ENCODE measurements around the gene EDDM3A.

The EDDM3A gene

DNA sequence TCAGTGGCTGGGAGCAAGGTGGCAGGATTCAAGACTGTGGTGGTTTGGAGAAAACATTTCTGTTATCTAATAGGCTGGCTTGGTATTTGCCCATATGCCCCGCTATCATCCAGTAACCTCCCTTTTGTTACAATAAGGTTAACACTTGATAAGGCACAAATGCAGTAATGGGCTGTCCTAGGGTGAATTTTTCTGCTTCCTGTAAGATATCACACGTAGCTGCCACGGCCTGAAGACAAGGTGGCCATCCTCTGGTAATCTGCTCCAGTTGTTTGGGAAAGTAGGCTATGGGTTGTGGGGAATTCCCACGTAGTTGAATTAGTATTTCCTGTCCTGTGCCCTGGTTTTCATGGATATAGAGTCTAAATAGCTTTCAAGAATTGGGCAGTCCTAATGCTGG, 34.0 kb upstream of the EDDM3A start:
- Histone ChIP-seq H2AFZ (ENCODE audit: low read length) (no peak overlapping the region), H3K4me2 (ENCODE audit: low read depth, low read length, poor library complexity, severe bottlenecking) (no peak overlapping the region), H4K20me1 (ENCODE audit: insufficient read depth, low read length, poor library complexity, severe bottlenecking) (no peaks in the 10 kb centered on the region), H3K4me1 (ENCODE audit: insufficient read depth, low read length, poor library complexity, severe bottlenecking) (no peaks in the 10 kb centered on the region), H3K4me3 (ENCODE audit: low read length, poor library complexity, severe bottlenecking) (no peak overlapping the region), H3K27me3 (ENCODE audit: insufficient read depth, low read length, poor library complexity, severe bottlenecking) (no peaks in the 10 kb centered on the region), H3K79me2 (ENCODE audit: insufficient read depth, low read length) (no peaks in the 10 kb centered on the region), H3K36me3 (ENCODE audit: insufficient read depth, low read length) (no peaks in the 10 kb centered on the region), H3F3A (ENCODE audit: low read depth) (no peaks in the 10 kb centered on the region), H3K9me2 (replicated peaks; ENCODE audit: low read depth, low read length) (no peaks in the 10 kb centered on the region), H3K9ac (ENCODE audit: low read depth, low read length, poor library complexity, severe bottlenecking) (no peak overlapping the region), H3K9me3 (ENCODE audit: insufficient read depth, low read depth, low read length) (no peaks in the 10 kb centered on the region)
- TF ChIP-seq EZH2phosphoT487 (IDR thresholded peaks at IDR 0.05; ENCODE audit: borderline replicate concordance), result no peak
- TF ChIP-seq, protein P1, sequence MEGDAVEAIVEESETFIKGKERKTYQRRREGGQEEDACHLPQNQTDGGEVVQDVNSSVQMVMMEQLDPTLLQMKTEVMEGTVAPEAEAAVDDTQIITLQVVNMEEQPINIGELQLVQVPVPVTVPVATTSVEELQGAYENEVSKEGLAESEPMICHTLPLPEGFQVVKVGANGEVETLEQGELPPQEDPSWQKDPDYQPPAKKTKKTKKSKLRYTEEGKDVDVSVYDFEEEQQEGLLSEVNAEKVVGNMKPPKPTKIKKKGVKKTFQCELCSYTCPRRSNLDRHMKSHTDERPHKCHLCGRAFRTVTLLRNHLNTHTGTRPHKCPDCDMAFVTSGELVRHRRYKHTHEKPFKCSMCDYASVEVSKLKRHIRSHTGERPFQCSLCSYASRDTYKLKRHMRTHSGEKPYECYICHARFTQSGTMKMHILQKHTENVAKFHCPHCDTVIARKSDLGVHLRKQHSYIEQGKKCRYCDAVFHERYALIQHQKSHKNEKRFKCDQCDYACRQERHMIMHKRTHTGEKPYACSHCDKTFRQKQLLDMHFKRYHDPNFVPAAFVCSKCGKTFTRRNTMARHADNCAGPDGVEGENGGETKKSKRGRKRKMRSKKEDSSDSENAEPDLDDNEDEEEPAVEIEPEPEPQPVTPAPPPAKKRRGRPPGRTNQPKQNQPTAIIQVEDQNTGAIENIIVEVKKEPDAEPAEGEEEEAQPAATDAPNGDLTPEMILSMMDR (conservative IDR thresholded peaks at IDR 0.05; ENCODE audit: low read length), result no peak

- no peaks in the 10 kb centered on the region for H3K9me2 ChIP-seq (replicated peaks; ENCODE audit: low read depth, low read length)
- no peak overlapping the region for H3K9ac ChIP-seq (ENCODE audit: low read depth, low read length, poor library complexity, severe bottlenecking)
- H3F3A ChIP-seq (ENCODE audit: low read depth), result no peaks in the 10 kb centered on the region
- no peak overlapping the region for H2AFZ ChIP-seq (ENCODE audit: low read length)
- no peaks in the 10 kb centered on the region for H3K27me3 ChIP-seq (ENCODE audit: insufficient read depth, low read length, poor library complexity, severe bottlenecking)
- H4K20me1 ChIP-seq (ENCODE audit: insufficient read depth, low read length, poor library complexity, severe bottlenecking), result no peaks in the 10 kb centered on the region
- H3K4me1 ChIP-seq (ENCODE audit: insufficient read depth, low read length, poor library complexity, severe bottlenecking), result no peaks in the 10 kb centered on the region
- TF ChIP-seq, protein P1 (conservative IDR thresholded peaks at IDR 0.05; ENCODE audit: low read length), result no peak
- TF ChIP-seq EZH2phosphoT487 (IDR thresholded peaks at IDR 0.05; ENCODE audit: borderline replicate concordance), result no peak
- no peaks in the 10 kb centered on the region for H3K36me3 ChIP-seq (ENCODE audit: insufficient read depth, low read length)
- no peak overlapping the region for H3K4me2 ChIP-seq (ENCODE audit: low read depth, low read length, poor library complexity, severe bottlenecking)
- no peaks in the 10 kb centered on the region for H3K79me2 ChIP-seq (ENCODE audit: insufficient read depth, low read length)
- no peaks in the 10 kb centered on the region for H3K9me3 ChIP-seq (ENCODE audit: insufficient read depth, low read depth, low read length)
- H3K4me3 ChIP-seq (ENCODE audit: low read length, poor library complexity, severe bottlenecking), result no peak overlapping the region
Observed at GRCh38 chr14:20712904-20713303, 32.8 kb upstream of the EDDM3A start.

- Histone ChIP-seq H2AFZ (ENCODE audit: low read length) (no peak overlapping the region), H4K20me1 (ENCODE audit: insufficient read depth, low read length, poor library complexity, severe bottlenecking) (no peaks in the 10 kb centered on the region), H3K9me2 (replicated peaks; ENCODE audit: low read depth, low read length) (no peaks in the 10 kb centered on the region), H3K9me3 (ENCODE audit: insufficient read depth, low read depth, low read length) (no peaks in the 10 kb centered on the region), H3K4me3 (ENCODE audit: low read length, poor library complexity, severe bottlenecking) (no peak overlapping the region), H3K4me2 (ENCODE audit: low read depth, low read length, poor library complexity, severe bottlenecking) (no peak overlapping the region), H3K27me3 (ENCODE audit: insufficient read depth, low read length, poor library complexity, severe bottlenecking) (no peaks in the 10 kb centered on the region), H3K9ac (ENCODE audit: low read depth, low read length, poor library complexity, severe bottlenecking) (no peak overlapping the region), H3K36me3 (ENCODE audit: insufficient read depth, low read length) (no peaks in the 10 kb centered on the region), H3K4me1 (ENCODE audit: insufficient read depth, low read length, poor library complexity, severe bottlenecking) (no peaks in the 10 kb centered on the region), H3K79me2 (ENCODE audit: insufficient read depth, low read length) (no peaks in the 10 kb centered on the region), H3F3A (ENCODE audit: low read depth) (no peaks in the 10 kb centered on the region)
- TF ChIP-seq, protein P1 (conservative IDR thresholded peaks at IDR 0.05; ENCODE audit: low read length), result no peak
- TF ChIP-seq EZH2phosphoT487 (IDR thresholded peaks at IDR 0.05; ENCODE audit: borderline replicate concordance), result no peak
Observed at GRCh38 chr14:20714593-20715250, 31.0 kb upstream of the EDDM3A start.

Data from Loucy (cell line).